Gastroesophageal sphincter (tissue), 4 donors: ENCODE measurements around the gene CFAP77. TPM values are rescaled to one million over a fixed set of nuclear protein-coding genes. Genes with fewer than 3 reads are reported as not detected.

Source experiments
- ATAC-seq: fragments of 150-250 bp; one replicate; pipeline ENCODE4 v1.9.1; 2016; ENCODE audit warnings: mild to moderate bottlenecking, moderate library complexity
- H3K27ac ChIP-seq, 4 donors: fragments of 200-600 bp; sonication (generic) in 3 of 4; 1 replicate in 3 of 4; 2 replicates in 1 of 4; pipeline ENCODE4 v1.5.1; 2016 to 2019
- H3K27me3 ChIP-seq: fragments of 200-600 bp; sonication (generic); one replicate; pipeline ENCODE4 v1.5.1; 2019
- H3K36me3 ChIP-seq, 2 donors: fragments of 200-600 bp; sonication (generic); one replicate each; pipeline ENCODE4 v1.5.1; 2019; ENCODE audit warnings: control low read depth in 1 of 2
- H3K4me1 ChIP-seq, 3 donors: fragments of 200-600 bp; sonication (generic); 1 replicate in 2 of 3; 2 replicates in 1 of 3; pipeline ENCODE4 v1.5.1; 2016 to 2019; ENCODE audit warnings: control low read depth in 2 of 3
- H3K4me3 ChIP-seq, 2 donors: fragments of 200-600 bp; sonication (generic); one replicate each; pipeline ENCODE4 v1.5.1; 2019; ENCODE audit warnings: mild to moderate bottlenecking in 1 of 2, moderate library complexity in 1 of 2
- H3K9me3 ChIP-seq, 3 donors: fragments of 200-600 bp; sonication (generic); one replicate each; pipeline ENCODE4 v1.5.1; 2017 to 2019; ENCODE audit warnings: control low read depth in 2 of 3
- EP300 ChIP-seq: sonication (generic); formaldehyde crosslinking; IDR thresholded peaks from one replicate; pipeline ENCODE4 v1.6.1; 2017; ENCODE audit warnings: antibody characterized with exemption, mild to moderate bottlenecking
- POLR2A ChIP-seq, 2 donors: fragments of 450-650 bp; IDR thresholded peaks; one replicate each; pipeline ENCODE4 v1.6.1; 2017; ENCODE audit warnings: antibody characterized with exemption in 2 of 2, mild to moderate bottlenecking in 2 of 2, moderate library complexity in 1 of 2
- POLR2AphosphoS5 ChIP-seq: sonication (generic); formaldehyde crosslinking; IDR thresholded peaks from one replicate; pipeline ENCODE4 v1.6.1; 2017; ENCODE audit warnings: antibody characterized with exemption
- WGBS, 2 donors: methylation state at CpG; one replicate each; pipeline ENCODE4 v1.1.5; 2018; ENCODE audit warnings: low coverage in 1 of 2; 5-methylcytosine and 5-hydroxymethylcytosine counted together
- total RNA-seq, 4 donors: library from RNA; depleted of rRNA; stranded (reverse); fragments of >200 nt; gene quantifications; one replicate each; pipeline ENCODE4 v1.1.0, GENCODE V29; 2016
- TF ChIP-seq, protein P1 (sequence below), 4 experiments: fragments of 200-600 bp in 2 of 4; fragments of 450-650 bp in 2 of 4; sonication (generic) in 1 of 4; IDR thresholded peaks; one replicate each; pipeline ENCODE4 v1.5.1; 2017 to 2019; ENCODE audit warnings: antibody characterized with exemption in 4 of 4, mild to moderate bottlenecking in 2 of 4, moderate library complexity in 2 of 4

CFAP77 gene
- total RNA-seq, 4 donors from 2014 or later = not detected

DNA sequence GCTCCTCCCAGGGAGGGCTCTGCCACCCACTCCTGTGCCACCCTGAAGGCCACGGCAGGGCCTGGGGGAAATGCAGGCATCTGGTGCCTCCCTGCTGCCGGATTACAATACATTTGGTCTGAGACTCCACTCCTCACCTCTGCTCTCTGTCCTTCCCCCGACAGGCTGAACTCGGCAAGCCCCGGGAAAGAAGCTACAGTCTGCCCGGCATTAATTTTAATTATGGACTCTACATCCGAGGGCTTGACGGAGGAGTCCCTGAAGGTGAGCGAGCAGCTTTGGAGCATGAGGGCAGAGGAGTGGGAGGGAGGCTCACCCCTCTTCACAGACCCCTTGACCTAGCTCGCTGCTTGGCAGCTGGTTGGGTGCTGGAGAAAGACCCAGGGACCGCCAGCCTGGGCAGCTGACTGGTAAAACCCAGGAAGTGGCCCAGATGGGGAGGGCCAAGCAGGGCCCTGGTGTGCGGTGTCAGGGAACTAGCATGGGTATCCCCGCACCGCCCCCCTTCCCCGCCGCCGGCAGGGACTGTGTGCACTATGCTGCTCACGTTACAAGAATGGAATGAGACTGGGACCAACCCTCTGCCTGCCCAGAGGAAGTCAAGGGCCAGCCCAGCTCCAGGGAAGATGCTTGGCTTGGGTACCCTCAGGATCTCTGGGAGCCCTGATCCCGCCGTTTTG, 88.7 kb downstream of the CFAP77 start:
- ATAC-seq = no peak
- no CpG with 5 or more reads among the region's 20 CpGs for WGBS, 2 donors
- Histone ChIP-seq H3K4me1 (no peaks in the 10 kb centered on the region), H3K27ac (no peak overlapping the region), H3K9me3 (peaks cover 0 to 23% (median 0%) of the 10 kb centered on the region in 3 donors), H3K4me3 (no peak overlapping the region), H3K27me3 (peaks cover 88% of the 10 kb centered on the region), H3K36me3 (no peaks in the 10 kb centered on the region)
- TF ChIP-seq POLR2AphosphoS5 (no peak), EP300 (no peak)
- TF ChIP-seq, protein P1, sequence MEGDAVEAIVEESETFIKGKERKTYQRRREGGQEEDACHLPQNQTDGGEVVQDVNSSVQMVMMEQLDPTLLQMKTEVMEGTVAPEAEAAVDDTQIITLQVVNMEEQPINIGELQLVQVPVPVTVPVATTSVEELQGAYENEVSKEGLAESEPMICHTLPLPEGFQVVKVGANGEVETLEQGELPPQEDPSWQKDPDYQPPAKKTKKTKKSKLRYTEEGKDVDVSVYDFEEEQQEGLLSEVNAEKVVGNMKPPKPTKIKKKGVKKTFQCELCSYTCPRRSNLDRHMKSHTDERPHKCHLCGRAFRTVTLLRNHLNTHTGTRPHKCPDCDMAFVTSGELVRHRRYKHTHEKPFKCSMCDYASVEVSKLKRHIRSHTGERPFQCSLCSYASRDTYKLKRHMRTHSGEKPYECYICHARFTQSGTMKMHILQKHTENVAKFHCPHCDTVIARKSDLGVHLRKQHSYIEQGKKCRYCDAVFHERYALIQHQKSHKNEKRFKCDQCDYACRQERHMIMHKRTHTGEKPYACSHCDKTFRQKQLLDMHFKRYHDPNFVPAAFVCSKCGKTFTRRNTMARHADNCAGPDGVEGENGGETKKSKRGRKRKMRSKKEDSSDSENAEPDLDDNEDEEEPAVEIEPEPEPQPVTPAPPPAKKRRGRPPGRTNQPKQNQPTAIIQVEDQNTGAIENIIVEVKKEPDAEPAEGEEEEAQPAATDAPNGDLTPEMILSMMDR (IDR thresholded peaks at IDR 0.05) = no peak

DNA sequence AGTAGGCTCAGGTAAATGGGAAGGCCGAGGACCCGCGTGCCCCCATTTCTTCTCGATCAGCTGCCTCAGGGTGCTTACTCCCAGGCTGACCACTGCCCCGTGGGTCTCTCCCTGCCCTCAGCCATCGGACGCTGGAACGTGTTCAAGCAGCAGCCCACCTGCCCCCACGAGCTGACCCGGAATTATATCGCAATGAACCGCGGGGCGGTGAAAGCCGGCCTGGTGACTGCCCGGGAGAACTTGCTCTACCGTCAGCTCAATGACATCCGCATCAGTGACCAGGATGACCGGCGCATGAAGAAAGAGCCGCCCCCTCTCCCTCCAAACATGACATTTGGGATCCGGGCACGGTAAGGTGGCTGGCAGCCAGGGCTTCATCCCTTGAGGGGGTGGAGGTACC, 89.2 kb downstream of the CFAP77 start:
- Histone ChIP-seq H3K4me1 (no peaks in the 10 kb centered on the region), H3K27me3 (peaks cover 88% of the 10 kb centered on the region), H3K4me3 (no peak overlapping the region), H3K27ac (no peak overlapping the region), H3K36me3 (no peaks in the 10 kb centered on the region), H3K9me3 (peaks cover 0 to 17% (median 0%) of the 10 kb centered on the region in 3 donors)
- no peak for ATAC-seq
- no CpG with 5 or more reads among the region's 23 CpGs for WGBS, 2 donors
- TF ChIP-seq, protein P1 (IDR thresholded peaks at IDR 0.05) = no peak
- TF ChIP-seq EP300 = no peak
- TF ChIP-seq POLR2A (IDR thresholded peaks at IDR 0.05) = no peak
- TF ChIP-seq POLR2AphosphoS5 = no peak

DNA sequence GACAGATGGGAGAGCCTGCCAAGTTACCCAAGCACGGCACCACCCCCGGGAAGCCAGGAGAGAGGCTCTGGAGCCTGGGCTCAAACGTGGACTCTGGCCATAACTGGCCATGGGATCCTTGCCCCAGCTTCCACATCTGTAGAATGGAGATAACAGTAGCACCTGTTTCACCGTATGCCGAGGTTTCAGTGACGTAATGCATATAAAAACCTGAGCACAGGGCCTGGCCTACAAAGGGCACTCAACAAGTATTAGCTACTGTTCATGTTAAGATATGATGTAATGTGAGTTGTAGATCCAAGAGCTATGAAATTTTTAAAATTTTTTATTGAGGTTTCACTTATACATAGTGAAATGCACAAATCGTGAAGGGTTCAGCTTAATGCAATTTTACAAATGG, 90.2 kb downstream of the CFAP77 start:
- H3K4me1 ChIP-seq = no peaks in the 10 kb centered on the region
- H3K27me3 ChIP-seq = peaks cover 88% of the 10 kb centered on the region
- no peaks in the 10 kb centered on the region for H3K36me3 ChIP-seq
- peaks cover 0 to 8% (median 0%) of the 10 kb centered on the region in 3 donors for H3K9me3 ChIP-seq
- ATAC-seq = no peak
- WGBS, 2 donors = 74 to 97% methylated on average over 6 to 7 of the region's 7 CpGs
- no peak overlapping the region for H3K27ac ChIP-seq
- TF ChIP-seq EP300 (no peak), POLR2A (IDR thresholded peaks at IDR 0.05) (no peak), POLR2AphosphoS5 (no peak)
- TF ChIP-seq, protein P1 (IDR thresholded peaks at IDR 0.05) = no peak
- no peak overlapping the region for H3K4me3 ChIP-seq

DNA sequence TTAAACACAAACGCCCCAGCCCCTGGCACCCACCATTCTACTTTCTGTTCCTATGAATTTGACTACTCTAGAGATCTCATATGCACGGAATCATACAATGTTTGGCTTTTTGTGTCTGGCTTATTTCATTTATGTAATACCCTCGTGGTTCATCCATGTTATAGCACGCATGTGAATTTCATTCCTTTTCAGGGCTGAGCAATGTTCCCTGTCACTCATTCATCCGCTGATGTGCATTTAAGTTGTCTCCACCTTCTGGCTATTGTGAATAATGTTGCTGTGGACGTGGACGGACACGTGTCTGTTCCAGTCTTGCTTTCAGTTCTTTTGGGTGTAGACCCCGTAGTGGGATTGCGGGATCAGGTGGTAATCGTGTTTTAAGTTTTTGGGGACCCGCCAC, 92.5 kb downstream of the CFAP77 start:
- H3K9me3 ChIP-seq = no peaks in the 10 kb centered on the region
- no peak overlapping the region for H3K4me3 ChIP-seq
- 82 to 84% methylated on average over 7 to 11 of the region's 12 CpGs for WGBS, 2 donors
- H3K36me3 ChIP-seq = no peaks in the 10 kb centered on the region
- no peak overlapping the region for H3K27ac ChIP-seq
- ATAC-seq = no peak
- H3K4me1 ChIP-seq = no peaks in the 10 kb centered on the region
- TF ChIP-seq, protein P1 (IDR thresholded peaks at IDR 0.05) = no peak
- TF ChIP-seq EP300 = no peak
- no peak for TF ChIP-seq POLR2A (IDR thresholded peaks at IDR 0.05)
- no peak for TF ChIP-seq POLR2AphosphoS5
- H3K27me3 ChIP-seq = peaks cover 95% of the 10 kb centered on the region

DNA sequence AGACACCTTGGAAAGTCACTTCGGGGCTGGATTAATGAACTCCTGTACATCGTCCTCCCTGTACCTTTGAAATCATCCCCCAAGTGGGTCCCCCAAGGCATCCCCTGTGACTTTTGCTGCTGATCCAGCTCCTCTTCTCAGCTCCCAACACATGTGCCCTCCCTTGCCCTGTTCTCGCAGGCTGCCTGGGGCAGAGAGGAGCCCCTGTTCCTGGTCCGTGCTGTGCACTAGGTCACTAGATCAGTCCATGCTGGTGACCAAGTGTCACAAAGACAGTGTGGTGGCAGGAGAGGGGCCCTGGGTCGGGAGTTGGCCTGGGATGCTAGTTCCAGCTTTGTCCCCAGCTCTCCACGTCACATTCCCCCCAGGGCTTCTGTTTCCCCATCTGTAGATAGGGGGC, 93.1 kb downstream of the CFAP77 start:
- H3K27ac ChIP-seq = no peak overlapping the region
- H3K9me3 ChIP-seq = no peaks in the 10 kb centered on the region
- H3K4me1 ChIP-seq = no peaks in the 10 kb centered on the region
- no peaks in the 10 kb centered on the region for H3K36me3 ChIP-seq
- H3K4me3 ChIP-seq = no peak overlapping the region
- H3K27me3 ChIP-seq = peaks cover 95% of the 10 kb centered on the region
- TF ChIP-seq POLR2AphosphoS5 (no peak), EP300 (no peak), POLR2A (IDR thresholded peaks at IDR 0.05) (no peak)
- TF ChIP-seq, protein P1 (IDR thresholded peaks at IDR 0.05) = no peak
- 60% methylated on average over 2 of the region's 6 CpGs; no CpG with 5 or more reads in 1 of the 2 donors for WGBS, 2 donors
- ATAC-seq = no peak
